ENCODE data around the gene CDC14A. TPM values are rescaled to one million over a fixed set of nuclear protein-coding genes. Genes with fewer than 3 reads are reported as not detected.

Gene CDC14A
- total RNA-seq, 4 donors from 2014 or later: 8.6 to 20.1 (median 11.0) TPM

DNA sequence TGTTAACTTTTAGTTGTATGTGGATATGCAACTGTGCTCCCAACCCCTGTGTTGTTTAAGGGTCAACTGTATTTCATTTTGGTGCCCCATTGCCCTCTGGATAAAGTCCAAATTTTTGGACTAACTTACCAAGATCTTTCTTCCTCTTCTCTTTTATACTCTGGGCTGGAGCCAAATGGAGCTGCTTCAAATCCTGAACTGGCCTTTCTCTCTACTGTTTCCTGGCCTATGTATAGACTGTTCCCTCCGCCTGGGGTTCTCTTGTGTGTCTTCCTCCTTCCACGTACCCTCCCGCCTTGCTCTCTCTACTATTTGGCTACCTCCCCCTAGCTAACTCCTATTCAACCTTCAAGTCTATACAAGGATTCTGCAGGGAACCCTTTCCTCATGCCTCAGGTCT lies 8.4 kb upstream of the CDC14A start:
- ATAC-seq: no peak
- TF ChIP-seq POLR2AphosphoS5 (IDR thresholded peaks at IDR 0.05) (no peak), CTCF (IDR thresholded peaks at IDR 0.05) (no peak), EP300 (IDR thresholded peaks at IDR 0.05) (no peak), POLR2A (IDR thresholded peaks at IDR 0.05) (no peak)
- H3K9me3 ChIP-seq: no peaks in the 10 kb centered on the region

GRCh38 chr1:100344774-100345173 lies 7.5 kb upstream of the CDC14A start:
- no peak overlapping the region for H3K27ac ChIP-seq
- ATAC-seq: no peak
- no peaks in the 10 kb centered on the region for H3K36me3 ChIP-seq
- TF ChIP-seq POLR2A (IDR thresholded peaks at IDR 0.05) (no peak), POLR2AphosphoS5 (IDR thresholded peaks at IDR 0.05) (no peak), CTCF (IDR thresholded peaks at IDR 0.05) (no peak), EP300 (IDR thresholded peaks at IDR 0.05) (no peak)
- H3K4me3 ChIP-seq: no peak overlapping the region
- H3K27me3 ChIP-seq: no peaks in the 10 kb centered on the region
- 67 to 83% methylated on average over 2 of the region's 2 CpGs for WGBS, 2 donors (ENCODE audit: low coverage in 1 of 2)
- H3K9me3 ChIP-seq: no peaks in the 10 kb centered on the region
- no peaks in the 10 kb centered on the region for H3K4me1 ChIP-seq

More for the DNA sequence above, 8.4 kb upstream of the CDC14A start:
- Histone ChIP-seq H3K27ac (no peak overlapping the region), H3K27me3 (no peaks in the 10 kb centered on the region), H3K4me1 (no peaks in the 10 kb centered on the region), H3K4me3 (no peak overlapping the region), H3K36me3 (no peaks in the 10 kb centered on the region)
- WGBS, 2 donors (ENCODE audit: low coverage in 1 of 2): 57 to 63% methylated on average over 2 to 3 of the region's 3 CpGs

GRCh38 chr1:100346387-100346786 lies 5.9 kb upstream of the CDC14A start:
- 96 to 100% methylated on average over 1 to 2 of the region's 2 CpGs for WGBS, 2 donors (ENCODE audit: low coverage in 1 of 2)
- no peak for ATAC-seq

GRCh38 chr1:100347009-100347966 lies 5.0 kb upstream of the CDC14A start:
- Histone ChIP-seq H3K9me3 (no peaks in the 10 kb centered on the region), H3K27me3 (no peaks in the 10 kb centered on the region), H3K36me3 (no peaks in the 10 kb centered on the region), H3K4me3 (no peak overlapping the region), H3K27ac (no peak overlapping the region), H3K4me1 (peaks cover 0 to 7% (median 0%) of the 10 kb centered on the region in 3 donors)
- TF ChIP-seq EP300 (IDR thresholded peaks at IDR 0.05) (no peak), POLR2A (IDR thresholded peaks at IDR 0.05) (no peak), POLR2AphosphoS5 (IDR thresholded peaks at IDR 0.05) (no peak), CTCF (IDR thresholded peaks at IDR 0.05) (no peak)
- ATAC-seq: no peak
- WGBS, 2 donors (ENCODE audit: low coverage in 1 of 2): 59 to 84% methylated on average over 5 of the region's 5 CpGs

More at GRCh38 chr1:100346387-100346786, 5.9 kb upstream of the CDC14A start:
- H3K4me3 ChIP-seq: no peak overlapping the region
- H3K27ac ChIP-seq: no peak overlapping the region
- no peaks in the 10 kb centered on the region for H3K36me3 ChIP-seq
- TF ChIP-seq CTCF (IDR thresholded peaks at IDR 0.05): no peak
- H3K27me3 ChIP-seq: no peaks in the 10 kb centered on the region
- H3K9me3 ChIP-seq: no peaks in the 10 kb centered on the region
- H3K4me1 ChIP-seq: peaks cover 0 to 7% (median 0%) of the 10 kb centered on the region in 3 donors
